Measurements from ENCODE around the gene RAD51B.

GRCh38 chr14:68355415-68355814 is 535.8 kb downstream of the RAD51B start:
- TF ChIP-seq CTCF (IDR thresholded peaks at IDR 0.05 in 2 of 3, conservative IDR thresholded peaks at IDR 0.05 in 1 of 3; ENCODE audit: insufficient read depth in 2 of 3, low read depth in 1 of 3, low read length in 3 of 3): no peak
- no peak for TF ChIP-seq FOXA3 (CRISPR knock-in tag; conservative IDR thresholded peaks at IDR 0.05 in 1 of 2, IDR thresholded peaks at IDR 0.05 in 1 of 2)
- TF ChIP-seq ARID2 (IDR thresholded peaks at IDR 0.05): no peak
- TF ChIP-seq PHF8 (IDR thresholded peaks at IDR 0.05; ENCODE audit: borderline replicate concordance, low read length): no peak
- no peak for TF ChIP-seq SMC3 (conservative IDR thresholded peaks at IDR 0.05; ENCODE audit: insufficient read depth, low read depth, low read length)

Measured in K562 (cell line).